ENCODE results near the gene FBXO2.
"Not testable (repeated sequence)": the region's sequence is repeated elsewhere in the genome, so short reads cannot be mapped to it uniquely, and the experiment has no call there.

Gene FBXO2

DNA sequence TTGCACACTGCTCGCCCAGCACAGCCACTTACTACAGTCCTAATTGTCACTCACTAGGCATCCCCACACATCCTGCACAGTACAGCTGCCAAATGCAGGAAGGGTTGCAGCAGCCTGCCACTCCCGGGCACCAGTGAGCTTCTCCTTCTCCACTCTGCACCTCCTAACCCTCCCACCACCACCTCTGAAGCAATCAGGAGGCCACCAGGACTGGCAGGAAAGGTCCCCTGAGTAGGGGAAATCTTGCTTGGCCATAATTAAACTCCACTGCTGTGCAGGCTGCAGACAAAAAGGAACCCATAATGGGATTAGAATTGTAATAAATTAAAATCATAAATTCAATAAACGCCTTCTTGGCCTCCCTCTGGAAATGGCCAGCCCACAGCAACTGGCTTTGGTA is 31.8 kb downstream of the FBXO2 start:
- DNase-seq, result no peak

DNA sequence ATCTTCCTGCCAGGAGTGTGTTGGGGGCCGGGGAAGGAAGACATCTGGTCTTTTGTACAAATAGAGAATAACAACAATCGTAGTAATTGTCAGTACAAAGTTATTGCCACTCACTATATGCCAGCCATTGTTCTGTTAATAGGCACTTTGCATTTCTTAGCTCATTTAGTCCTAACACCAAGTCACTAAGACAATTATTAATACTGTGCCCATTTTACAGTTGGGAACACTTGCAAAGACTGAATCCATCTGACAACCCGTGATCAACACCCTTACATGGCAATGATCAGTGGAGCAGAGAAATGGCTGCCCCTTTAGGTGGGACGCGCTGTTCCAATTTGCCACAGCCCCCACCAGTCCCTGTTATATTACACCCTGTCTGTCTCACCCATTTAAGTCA is 33.3 kb downstream of the FBXO2 start:
- DNase-seq, result no peak

DNA sequence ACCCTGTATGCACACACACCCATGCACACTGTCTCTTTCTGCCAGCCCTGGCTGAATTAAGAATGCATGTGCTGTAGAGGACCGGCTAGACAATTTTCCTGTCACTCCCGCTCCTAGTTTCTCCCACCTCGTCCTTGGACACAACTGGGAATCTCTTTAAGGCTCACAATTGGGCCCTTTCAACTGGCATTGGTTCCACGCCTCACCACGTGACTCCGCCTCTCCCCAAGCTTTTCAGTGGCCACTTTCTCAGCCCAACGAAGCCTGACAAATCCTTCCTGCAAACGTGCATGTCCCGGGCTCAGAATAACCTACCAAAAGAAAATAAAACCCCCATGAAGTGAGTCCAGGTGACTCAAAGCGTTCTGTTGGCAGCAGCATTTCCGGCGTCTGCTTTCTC is 33.8 kb downstream of the FBXO2 start:
- no peak for DNase-seq

- no peak for DNase-seq
Measured at GRCh38 chr1:11617741-11618140, 36.5 kb downstream of the FBXO2 start.

GRCh38 chr1:11617314-11617713 is 36.9 kb downstream of the FBXO2 start:
- peak; percentile 40 for DNase-seq

GRCh38 chr1:11616766-11617165 is 37.5 kb downstream of the FBXO2 start:
- no peak for DNase-seq

DNA sequence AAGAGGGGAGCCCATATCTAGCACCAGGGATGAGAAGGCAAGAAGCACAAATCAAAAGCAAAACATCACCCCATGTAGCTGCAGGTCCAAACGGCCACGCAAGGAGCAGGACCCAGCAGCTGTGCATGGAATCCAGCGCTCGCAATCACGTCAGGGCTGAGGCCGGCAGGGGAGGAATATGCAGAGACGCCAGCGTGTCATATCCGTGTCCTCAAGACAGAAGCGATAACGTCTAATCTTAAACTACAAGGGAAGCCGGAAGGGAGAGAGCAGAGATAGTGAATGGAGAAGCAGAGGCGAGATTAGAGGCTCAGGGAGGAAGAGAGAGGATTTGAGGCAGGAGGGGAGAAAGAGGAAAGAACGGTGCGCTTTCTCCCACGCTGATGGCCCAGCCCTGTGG is 39.1 kb downstream of the FBXO2 start:
- no peak for DNase-seq

DNA sequence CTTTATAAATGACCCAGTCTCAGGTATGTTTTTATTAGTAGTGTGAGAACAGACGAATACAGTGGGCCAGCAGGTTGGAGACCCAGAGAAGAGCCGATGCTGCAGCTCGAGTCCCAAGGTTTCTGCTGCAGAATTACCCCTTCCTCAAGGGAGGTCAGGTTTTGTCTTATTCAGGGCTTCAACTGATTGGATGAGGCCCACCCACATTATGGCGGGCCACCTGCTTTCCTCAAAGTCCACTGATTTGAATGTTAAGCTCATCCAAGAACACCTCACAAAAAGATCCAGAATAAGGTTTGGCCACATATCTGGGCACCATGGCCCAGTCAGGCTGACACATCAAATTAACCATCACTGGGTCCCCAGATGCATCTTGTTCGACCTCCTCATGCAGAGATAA is 40.9 kb downstream of the FBXO2 start:
- DNase-seq, result no peak

DNA sequence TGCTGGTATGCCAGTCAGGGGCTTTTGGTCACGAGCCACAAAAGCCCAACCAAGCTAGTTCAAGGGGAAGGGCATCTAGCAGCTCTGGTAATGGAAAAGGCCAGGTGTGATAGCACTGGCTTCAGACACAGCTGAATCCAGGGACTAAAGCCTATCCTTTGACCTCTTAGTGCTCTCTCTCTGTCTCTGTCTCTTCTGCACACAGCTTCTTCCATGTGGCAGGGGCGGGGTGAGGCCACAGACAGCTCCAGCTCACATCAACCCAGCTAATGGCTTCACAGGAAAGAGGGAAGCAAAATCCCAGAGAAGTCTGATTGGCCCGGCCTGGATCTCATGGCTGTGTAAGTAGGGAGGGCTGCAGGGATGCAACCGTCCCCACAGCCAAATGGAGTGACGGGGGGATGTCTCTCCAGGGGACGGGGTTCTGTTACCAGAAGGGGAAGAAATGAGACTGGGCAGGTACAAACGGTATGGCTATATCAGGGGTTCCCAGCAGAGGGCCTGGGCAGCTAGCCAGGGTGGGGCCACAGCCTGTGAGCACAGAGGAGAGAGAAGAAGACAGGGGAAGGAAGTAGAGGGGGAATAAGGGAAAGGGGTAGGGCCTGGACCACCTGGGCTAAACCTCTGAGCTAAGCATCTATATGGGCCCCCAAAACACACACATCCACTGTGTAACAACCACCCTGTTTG is 42.4 kb downstream of the FBXO2 start:
- no peak for DNase-seq

DNA sequence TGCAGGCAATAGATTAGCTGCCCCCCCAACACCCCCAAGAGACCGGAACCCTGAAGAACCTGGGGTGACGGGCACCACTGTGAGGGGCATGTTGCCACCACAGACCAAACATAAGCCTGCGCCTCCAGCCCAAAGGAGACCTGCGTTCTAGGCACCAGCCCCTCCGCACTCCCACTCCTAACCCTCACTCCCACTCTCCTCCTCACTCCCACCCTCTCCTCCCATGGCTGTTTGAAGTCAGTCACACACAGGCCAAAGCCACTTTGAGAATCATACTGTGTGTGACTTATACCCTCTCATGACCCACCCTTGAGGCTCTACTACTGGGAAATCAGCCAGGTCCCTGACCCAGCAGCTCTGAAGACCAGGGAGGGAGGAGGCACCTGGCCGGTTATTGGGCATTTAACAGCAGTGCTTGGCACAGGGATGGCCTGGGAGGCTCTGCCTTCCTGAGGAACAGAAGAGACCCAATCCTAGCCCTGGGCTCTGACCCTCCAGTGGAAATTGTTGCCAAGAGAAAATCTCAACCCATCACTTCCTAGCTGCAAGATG is 43.5 kb downstream of the FBXO2 start:
- no peak for DNase-seq

DNA sequence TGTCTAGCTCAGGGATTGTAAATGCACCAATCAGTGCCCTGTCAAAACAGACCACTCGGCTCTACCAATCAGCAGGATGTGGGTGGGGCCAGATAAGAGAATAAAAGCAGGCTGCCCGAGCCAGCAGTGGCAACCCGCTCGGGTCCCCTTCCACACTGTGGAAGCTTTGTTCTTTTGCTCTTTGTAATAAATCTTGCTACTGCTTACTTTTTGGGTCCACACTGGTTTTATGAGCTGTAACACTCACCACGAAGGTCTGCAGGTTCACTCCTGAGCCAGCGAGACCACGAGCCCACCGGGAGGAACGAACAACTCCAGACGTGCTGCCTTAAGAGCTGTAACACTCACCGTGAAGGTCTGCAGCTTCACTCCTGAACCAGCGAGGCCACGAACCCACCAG is 44.9 kb downstream of the FBXO2 start:
- DNase-seq, result not testable (repeated sequence)

- not testable (repeated sequence) for DNase-seq
Measured at GRCh38 chr1:11608596-11609130, 45.6 kb downstream of the FBXO2 start.

GRCh38 chr1:11606775-11607174 is 47.5 kb downstream of the FBXO2 start:
- DNase-seq, result no peak

- DNase-seq, result no peak
Measured at GRCh38 chr1:11602981-11603380, 51.2 kb downstream of the FBXO2 start.

GRCh38 chr1:11602424-11602823 is 51.8 kb downstream of the FBXO2 start:
- no peak for DNase-seq

- no peak for DNase-seq
Measured at GRCh38 chr1:11600836-11601235, 53.4 kb downstream of the FBXO2 start.

DNA sequence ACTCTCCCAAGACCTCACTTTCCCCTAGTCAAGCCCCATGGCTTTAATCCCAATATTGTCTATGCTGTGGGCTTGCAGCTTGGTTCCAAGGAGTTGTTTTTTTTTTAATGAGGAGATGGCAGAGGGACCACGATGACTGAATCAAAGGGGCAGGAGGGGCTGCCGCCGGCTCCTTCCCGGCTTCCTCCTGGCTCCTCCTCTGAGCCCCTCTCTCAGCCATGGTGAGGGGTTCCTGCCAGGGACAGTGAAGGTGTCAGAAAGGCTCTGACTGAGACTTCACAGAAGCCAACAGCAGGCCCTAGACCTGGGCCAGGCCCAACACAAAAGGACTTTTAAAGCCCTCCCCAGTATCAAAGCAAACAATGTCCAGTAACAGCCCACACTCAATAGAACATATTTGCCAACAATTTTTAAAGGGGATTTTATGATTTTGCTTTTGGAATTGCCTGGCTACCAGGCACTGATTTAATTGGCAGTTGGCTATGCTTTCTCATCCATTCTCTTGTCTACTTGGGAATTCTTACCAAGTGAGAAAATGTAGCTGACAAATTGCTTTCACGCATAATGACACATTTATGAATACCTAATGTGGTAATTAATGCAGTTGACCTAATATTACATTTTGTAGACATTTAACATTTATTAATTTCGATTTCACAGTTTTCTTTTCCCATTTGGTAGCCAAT is 54.2 kb downstream of the FBXO2 start:
- DNase-seq, result no peak

DNA sequence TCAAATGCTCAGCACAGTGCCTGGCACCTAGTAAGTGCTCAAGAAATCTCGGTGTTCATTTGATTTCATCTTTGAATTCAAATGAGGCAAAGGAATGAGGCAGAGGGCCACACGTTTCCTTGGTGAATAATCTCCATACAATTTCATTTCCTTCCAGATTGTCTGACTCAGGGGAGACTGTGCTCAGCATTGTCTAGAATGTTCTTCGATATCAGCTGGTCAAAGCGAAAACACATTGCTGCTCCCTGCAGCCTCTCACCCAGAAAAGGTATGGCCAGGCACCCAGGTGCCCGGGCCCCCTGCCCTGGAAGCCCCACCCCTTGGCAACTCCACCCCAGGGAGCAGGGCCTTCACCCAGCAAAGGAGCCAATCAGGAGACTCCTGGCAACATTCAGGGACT is 55.8 kb downstream of the FBXO2 start:
- no peak for DNase-seq

Measured in NCI-H1694 (cell line).